Effector memory CD4-positive, alpha-beta T cell (primary cell): ENCODE measurements around the gene MYO1G.

ENCODE experiments used
- DNase-seq, 3 donors: peaks; one replicate each; pipeline ENCODE4 v3.0.0-alpha.2; 2020
- H3K27ac ChIP-seq: 2 replicates; pipeline ENCODE4 v1.7.0; 2013; ENCODE audit warnings: mild to moderate bottlenecking, low read length, moderate library complexity; ENCODE audit not compliant: insufficient read depth, poor library complexity, severe bottlenecking
- H3K27me3 ChIP-seq: replicated peaks from 2 replicates; pipeline ENCODE4 v1.7.0; 2013; ENCODE audit warnings: mild to moderate bottlenecking, low read length; ENCODE audit not compliant: insufficient read depth, control insufficient read depth, poor library complexity, severe bottlenecking
- H3K36me3 ChIP-seq: 2 replicates; pipeline ENCODE4 v1.7.0; 2013; ENCODE audit warnings: mild to moderate bottlenecking, low read length, moderate library complexity; ENCODE audit not compliant: control insufficient read depth, insufficient read depth
- H3K4me1 ChIP-seq: 2 replicates; pipeline ENCODE4 v1.7.0; 2013; ENCODE audit warnings: low read length, mild to moderate bottlenecking; ENCODE audit not compliant: control insufficient read depth, insufficient read depth, poor library complexity, severe bottlenecking
- H3K4me3 ChIP-seq: 2 replicates; pipeline ENCODE4 v1.7.0; 2013; ENCODE audit warnings: low read length, low read depth, mild to moderate bottlenecking; ENCODE audit not compliant: insufficient read depth, poor library complexity, severe bottlenecking
- H3K9me3 ChIP-seq: 2 replicates; pipeline ENCODE4 v1.7.0; 2013; ENCODE audit warnings: mild to moderate bottlenecking, low read length, moderate library complexity; ENCODE audit not compliant: control insufficient read depth

MYO1G gene

GRCh38 chr7:45017253-45017652, 38.4 kb upstream of the MYO1G start:
- Histone ChIP-seq H3K36me3 (no peaks in the 10 kb centered on the region), H3K4me1 (peaks cover 5% of the 10 kb centered on the region), H3K4me3 (no peak overlapping the region), H3K27me3 (no peaks in the 10 kb centered on the region), H3K27ac (no peak overlapping the region), H3K9me3 (no peaks in the 10 kb centered on the region)
- no peak for DNase-seq

GRCh38 chr7:45015313-45015712, 36.5 kb upstream of the MYO1G start:
- Histone ChIP-seq H3K27me3 (no peaks in the 10 kb centered on the region), H3K9me3 (no peaks in the 10 kb centered on the region), H3K4me3 (no peak overlapping the region), H3K27ac (no peak overlapping the region), H3K36me3 (peaks cover 5% of the 10 kb centered on the region), H3K4me1 (peaks cover 5% of the 10 kb centered on the region)
- DNase-seq = no peak

- Histone ChIP-seq H3K9me3 (no peaks in the 10 kb centered on the region), H3K36me3 (peaks cover 5% of the 10 kb centered on the region), H3K27me3 (no peaks in the 10 kb centered on the region), H3K27ac (no peak overlapping the region), H3K4me1 (peaks cover 5% of the 10 kb centered on the region), H3K4me3 (no peak overlapping the region)
- no peak for DNase-seq
Measured at GRCh38 chr7:45013465-45013967, 34.7 kb upstream of the MYO1G start.

GRCh38 chr7:45007571-45008328, 28.9 kb upstream of the MYO1G start:
- no peaks in the 10 kb centered on the region for H3K4me1 ChIP-seq
- no peaks in the 10 kb centered on the region for H3K27me3 ChIP-seq
- no peak overlapping the region for H3K27ac ChIP-seq
- H3K36me3 ChIP-seq = peaks cover 5% of the 10 kb centered on the region
- no peak overlapping the region for H3K4me3 ChIP-seq
- no peaks in the 10 kb centered on the region for H3K9me3 ChIP-seq
- no peak for DNase-seq

- no peak overlapping the region for H3K27ac ChIP-seq
Measured at GRCh38 chr7:45007106-45007505, 28.3 kb upstream of the MYO1G start.

GRCh38 chr7:45003789-45004188, 25.0 kb upstream of the MYO1G start:
- no peaks in the 10 kb centered on the region for H3K27me3 ChIP-seq
- DNase-seq = no peak
- H3K4me1 ChIP-seq = peaks cover 10% of the 10 kb centered on the region
- H3K9me3 ChIP-seq = no peaks in the 10 kb centered on the region
- H3K36me3 ChIP-seq = no peaks in the 10 kb centered on the region
- H3K4me3 ChIP-seq = no peak overlapping the region
- no peak overlapping the region for H3K27ac ChIP-seq

More at GRCh38 chr7:45007106-45007505, 28.3 kb upstream of the MYO1G start:
- Histone ChIP-seq H3K27me3 (no peaks in the 10 kb centered on the region), H3K36me3 (peaks cover 5% of the 10 kb centered on the region), H3K4me1 (no peaks in the 10 kb centered on the region), H3K9me3 (no peaks in the 10 kb centered on the region), H3K4me3 (no peak overlapping the region)
- no peak for DNase-seq

GRCh38 chr7:45001826-45002225, 23.0 kb upstream of the MYO1G start:
- no peaks in the 10 kb centered on the region for H3K9me3 ChIP-seq
- H3K4me3 ChIP-seq = no peak overlapping the region
- DNase-seq = no peak
- peaks cover 12% of the 10 kb centered on the region for H3K4me1 ChIP-seq
- no peaks in the 10 kb centered on the region for H3K27me3 ChIP-seq
- no peaks in the 10 kb centered on the region for H3K36me3 ChIP-seq
- peak overlapping the region; percentile 86 for H3K27ac ChIP-seq

GRCh38 chr7:45001138-45001694, 22.4 kb upstream of the MYO1G start:
- H3K27me3 ChIP-seq = no peaks in the 10 kb centered on the region
- H3K27ac ChIP-seq = peak overlapping the region; percentile 86
- H3K4me1 ChIP-seq = peaks cover 18% of the 10 kb centered on the region
- H3K4me3 ChIP-seq = peak overlapping the region; percentile 77
- H3K9me3 ChIP-seq = no peaks in the 10 kb centered on the region
- DNase-seq = peak; percentile 41 to 65 (median 46)
- no peaks in the 10 kb centered on the region for H3K36me3 ChIP-seq

- Histone ChIP-seq H3K27ac (peak within 1 kb of the TSS; percentile 86), H3K27me3 (no peaks in the 10 kb centered on the region), H3K4me1 (peaks cover 21% of the 10 kb centered on the region), H3K4me3 (peak within 1 kb of the TSS; percentile 78), H3K9me3 (no peaks in the 10 kb centered on the region), H3K36me3 (no peaks in the 10 kb centered on the region)
- DNase-seq = no peak
Measured at GRCh38 chr7:45000093-45001032, 21.5 kb upstream of the MYO1G start, which contains the start of gene CCM2. Gene CCM2 (plus strand): TSS chr7:45000201. CDS start chr7:45000334, 133 bp downstream.
